Activated T-helper 1 cell treated with anti-CD3 and anti-CD28 coated beads, Interleukin-12 subunit alpha, Interleukin-12 subunit beta, Interleukin-2, Interleukin-4 antibody, amounts not matched to agents 30 ng/mL and 10 ng/mL and 1 ng/mL, durations not matched to agents 14 hours and 24 hours and 36 hours (primary cell): Measurements from ENCODE around the gene DPH2. TPM values are rescaled to one million over a fixed set of nuclear protein-coding genes. Genes with fewer than 3 reads are reported as not detected.

ENCODE experiments used
- DNase-seq: peaks from one replicate; pipeline ENCODE4 v3.0.0; 2021; ENCODE audit warnings: low spot score
- H3K27ac Mint-ChIP-seq: one replicate; pipeline ENCODE4 v1.8.0; 2021; ENCODE audit warnings: mild to moderate bottlenecking, mixed read lengths
- H3K27me3 Mint-ChIP-seq: one replicate; pipeline ENCODE4 v1.8.0; 2022; ENCODE audit warnings: mild to moderate bottlenecking, moderate library complexity, mixed read lengths; ENCODE audit not compliant: insufficient read depth
- H3K36me3 Mint-ChIP-seq: one replicate; pipeline ENCODE4 v1.8.0; 2021; ENCODE audit warnings: low read depth, mixed read lengths
- H3K4me1 Mint-ChIP-seq: one replicate; pipeline ENCODE4 v1.8.0; 2021; ENCODE audit warnings: low read depth, mixed read lengths
- H3K4me3 Mint-ChIP-seq: one replicate; pipeline ENCODE4 v1.8.0; 2021; ENCODE audit warnings: mild to moderate bottlenecking, moderate library complexity, mixed read lengths
- H3K9me3 Mint-ChIP-seq: one replicate; pipeline ENCODE4 v1.8.0; 2021; ENCODE audit warnings: mixed read lengths
- intact Hi-C: fragments of 100-400 bp; cut with micrococcal nuclease; formaldehyde crosslinking; loops from one replicate; pipeline ENCODE4 v1.15.1; 2024
- total RNA-seq: library from RNA; stranded (reverse); gene quantifications from 2 replicates; pipeline ENCODE4 v1.2.3, GENCODE V29; 2022

The DPH2 gene
- total RNA-seq, 1 donor from 2014 or later, result 74.8 TPM

DNA sequence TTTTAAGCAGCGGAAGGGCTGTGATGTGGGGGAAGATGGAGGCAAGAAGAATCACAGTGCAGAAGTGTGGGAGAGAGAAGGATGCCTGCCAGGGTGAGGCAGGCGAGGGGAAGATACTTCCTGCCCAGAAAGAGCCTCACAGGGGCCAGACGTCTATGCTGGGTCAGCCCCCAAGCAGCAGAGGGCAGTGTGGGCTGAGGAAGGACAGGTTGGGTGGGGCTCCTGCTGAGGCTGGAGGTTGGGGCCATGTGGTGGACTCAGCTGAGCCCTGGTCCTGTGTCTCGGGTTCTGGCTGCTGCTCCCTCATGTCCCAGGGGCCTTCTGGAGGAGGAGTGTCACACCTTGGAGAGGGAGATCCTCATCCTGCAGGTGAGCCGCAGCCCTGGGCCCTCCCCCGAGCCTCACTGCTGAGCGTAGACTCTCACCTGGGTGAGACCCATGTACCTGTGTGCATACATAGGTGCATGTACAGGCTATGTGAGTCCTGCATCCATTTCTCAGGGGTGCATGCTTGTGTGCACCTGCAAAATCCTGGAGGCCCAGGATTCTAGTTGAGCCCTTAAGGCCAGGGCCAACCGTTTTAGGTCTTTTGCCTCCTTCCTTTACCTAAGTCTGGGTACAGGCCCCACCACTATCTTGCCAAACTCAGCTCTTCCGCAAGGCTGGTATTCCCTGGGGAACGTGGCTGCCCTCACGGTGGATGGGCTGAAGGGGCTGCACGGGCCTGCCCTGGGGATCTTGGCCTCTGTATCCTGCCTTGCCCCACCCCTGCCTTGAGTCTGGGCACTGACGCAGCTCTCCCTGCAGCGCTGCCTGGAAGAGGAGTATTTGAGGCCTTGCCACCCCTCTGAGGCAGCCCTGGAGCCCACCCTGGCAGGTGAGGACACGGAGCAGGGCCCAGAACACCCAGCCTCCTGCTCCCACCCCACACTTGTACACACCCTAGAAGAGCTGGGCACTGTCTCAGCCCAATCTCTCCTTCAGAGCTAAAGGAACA lies 25.3 kb downstream of the DPH2 start:
- Mint-ChIP-seq H3K36me3 (peaks cover 3% of the 10 kb centered on the region), H3K4me1 (peaks cover 13% of the 10 kb centered on the region), H3K9me3 (no peaks in the 10 kb centered on the region), H3K27ac (no peak overlapping the region), H3K4me3 (no peak overlapping the region), H3K27me3 (no peaks in the 10 kb centered on the region)
- DNase-seq, result no peak
- intact Hi-C loops, result no loop called here

DNA sequence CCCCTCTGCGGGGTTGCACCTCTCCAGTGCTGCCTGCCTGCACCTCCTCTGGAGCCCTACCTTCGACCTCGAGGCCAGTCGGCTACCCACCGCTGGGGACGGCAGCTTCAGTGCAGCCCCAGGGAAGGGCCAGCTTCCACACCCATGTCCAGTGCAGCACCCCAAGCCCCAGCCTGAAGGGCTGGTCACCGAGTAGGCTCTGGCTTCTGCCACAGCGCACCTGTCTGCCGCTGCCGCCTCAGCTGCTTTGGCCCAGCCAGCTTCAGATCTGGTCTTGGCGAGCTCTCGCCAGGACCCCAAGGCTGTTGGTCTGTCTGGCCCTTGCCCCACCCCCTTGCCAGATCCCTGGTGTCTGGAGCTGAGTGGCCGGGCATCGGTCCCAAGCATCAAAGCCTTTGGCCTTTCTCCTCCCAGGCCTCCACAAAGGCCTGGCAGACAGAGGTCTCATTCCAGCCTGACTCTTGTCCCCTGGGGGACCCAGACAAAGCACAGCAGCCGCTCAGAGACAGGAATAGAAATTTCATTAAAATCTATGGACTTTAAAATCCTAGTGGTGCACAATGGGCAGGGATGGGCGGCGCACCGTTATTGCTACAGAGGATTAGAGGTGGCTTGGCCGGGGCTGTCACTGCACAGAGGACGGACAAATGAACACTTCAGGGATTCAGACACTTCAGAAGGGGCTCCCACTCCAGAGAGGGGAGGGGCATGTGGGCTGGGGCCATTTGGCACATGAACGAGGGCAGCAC lies 26.3 kb downstream of the DPH2 start:
- Mint-ChIP-seq H3K4me1 (peaks cover 13% of the 10 kb centered on the region), H3K4me3 (no peak overlapping the region), H3K27ac (no peak overlapping the region), H3K27me3 (no peaks in the 10 kb centered on the region), H3K36me3 (peaks cover 3% of the 10 kb centered on the region), H3K9me3 (no peaks in the 10 kb centered on the region)
- intact Hi-C loops, result no loop called here
- no peak for DNase-seq

DNA sequence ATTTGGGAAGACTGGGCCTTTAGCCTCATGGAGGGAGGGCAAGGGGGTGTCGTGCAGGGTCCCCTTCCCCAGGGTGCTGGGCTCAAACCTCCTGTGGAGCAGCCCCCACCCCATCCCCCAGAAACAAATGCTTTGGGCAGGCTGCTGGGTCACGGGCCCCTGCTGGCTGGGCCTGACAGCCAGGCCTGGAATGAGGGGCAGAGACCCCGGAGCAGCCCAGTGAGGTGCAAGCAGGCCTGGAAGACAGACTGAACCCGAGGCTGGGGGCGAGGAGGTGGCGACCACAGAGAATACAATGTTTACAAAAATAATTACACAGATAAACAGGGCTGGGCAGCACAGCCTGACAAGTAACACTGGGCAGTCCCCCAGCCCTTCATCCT lies 26.9 kb downstream of the DPH2 start:
- H3K27ac Mint-ChIP-seq, result no peak overlapping the region

DNA sequence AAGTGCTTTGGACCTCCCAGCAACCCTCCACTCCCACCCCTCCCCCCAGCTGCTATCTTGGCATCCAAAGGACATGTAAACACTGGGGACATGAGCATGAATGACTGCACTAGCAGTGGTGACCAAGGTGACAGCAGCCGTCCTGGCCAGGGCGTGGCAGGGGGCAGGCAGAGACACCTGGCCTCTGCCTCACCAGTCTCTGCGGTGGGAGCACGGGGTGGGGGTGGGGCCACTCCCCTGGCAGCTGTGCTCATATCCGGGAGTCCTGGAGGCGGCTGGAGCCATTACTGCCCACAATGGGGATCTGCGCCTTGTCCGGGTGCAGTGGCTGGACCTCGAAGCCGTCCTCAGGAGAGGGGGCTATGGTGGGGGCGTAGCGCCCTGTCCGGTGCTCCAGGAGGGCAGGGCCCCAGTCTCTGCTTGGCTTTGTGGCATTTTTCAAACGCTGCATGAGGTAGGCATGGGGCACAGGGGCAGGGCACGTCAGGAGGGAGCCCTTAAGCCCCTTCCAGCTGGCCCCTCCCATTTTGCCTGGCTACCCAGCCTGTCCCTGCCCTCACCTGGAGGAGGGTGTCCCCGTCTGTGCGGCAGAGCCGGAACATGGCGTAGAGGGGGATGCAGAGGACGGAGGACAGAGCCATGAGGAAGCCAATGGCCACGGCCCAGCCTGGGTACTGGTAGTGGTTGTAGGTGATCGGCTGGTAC lies 27.6 kb downstream of the DPH2 start:
- no peaks in the 10 kb centered on the region for H3K27me3 Mint-ChIP-seq
- no peak for DNase-seq
- H3K27ac Mint-ChIP-seq, result no peak overlapping the region
- no peaks in the 10 kb centered on the region for H3K9me3 Mint-ChIP-seq
- intact Hi-C loops, result no loop called here
- no peak overlapping the region for H3K4me3 Mint-ChIP-seq
- H3K36me3 Mint-ChIP-seq, result peaks cover 3% of the 10 kb centered on the region
- peaks cover 6% of the 10 kb centered on the region for H3K4me1 Mint-ChIP-seq

More for the DNA sequence above, 26.9 kb downstream of the DPH2 start:
- Mint-ChIP-seq H3K9me3 (no peaks in the 10 kb centered on the region), H3K4me1 (peaks cover 13% of the 10 kb centered on the region), H3K27me3 (no peaks in the 10 kb centered on the region), H3K36me3 (peaks cover 3% of the 10 kb centered on the region), H3K4me3 (no peak overlapping the region)
- DNase-seq, result no peak
- intact Hi-C loops, result no loop called here

DNA sequence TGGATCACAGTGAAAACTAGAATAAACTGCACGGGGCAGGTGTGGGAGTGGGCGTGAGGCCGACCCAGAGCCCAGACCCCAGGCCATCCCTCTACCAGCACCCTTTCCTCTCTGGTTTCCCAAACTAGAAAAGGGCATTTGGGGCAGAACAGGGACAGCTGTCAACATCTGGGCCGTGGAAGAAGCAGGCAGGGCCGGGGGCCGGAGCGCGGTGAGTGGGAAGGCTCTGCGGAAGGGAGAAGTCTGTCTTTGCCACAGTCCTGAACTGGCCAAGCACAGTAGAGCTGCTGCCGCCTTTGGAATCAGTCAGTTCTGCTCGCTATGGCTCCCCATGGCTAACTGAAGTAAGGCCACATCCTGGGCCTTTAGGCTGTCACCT lies 28.2 kb downstream of the DPH2 start:
- Mint-ChIP-seq H3K4me3 (no peak overlapping the region), H3K27me3 (no peaks in the 10 kb centered on the region), H3K9me3 (no peaks in the 10 kb centered on the region), H3K27ac (no peak overlapping the region), H3K4me1 (peaks cover under 1% of the 10 kb centered on the region), H3K36me3 (no peaks in the 10 kb centered on the region)
- no peak for DNase-seq
- intact Hi-C loops, result no loop called here

DNA sequence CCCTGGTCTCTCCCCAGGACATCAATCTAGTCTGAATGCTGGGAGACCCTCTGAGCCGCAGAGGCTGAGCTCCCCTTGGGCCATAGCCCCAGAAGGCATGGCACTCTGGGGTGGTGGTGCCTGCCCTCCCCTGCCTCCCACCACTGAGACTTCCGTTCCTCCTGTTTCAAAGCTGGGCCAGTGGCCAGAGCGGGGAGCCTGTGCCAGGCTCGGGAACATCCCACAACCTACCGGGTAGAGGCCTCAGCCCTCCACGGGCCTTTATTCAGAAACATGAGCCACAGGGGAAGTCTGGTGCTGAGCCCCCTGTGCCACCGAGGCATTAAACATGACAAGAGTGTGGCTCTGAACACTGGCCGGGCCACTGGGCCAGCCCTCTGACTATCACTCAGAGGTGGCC lies 29.6 kb downstream of the DPH2 start:
- Mint-ChIP-seq H3K4me1 (no peaks in the 10 kb centered on the region), H3K9me3 (no peaks in the 10 kb centered on the region), H3K27ac (no peak overlapping the region), H3K36me3 (no peaks in the 10 kb centered on the region), H3K4me3 (no peak overlapping the region), H3K27me3 (no peaks in the 10 kb centered on the region)
- DNase-seq, result no peak
- intact Hi-C loops, result no loop called here

DNA sequence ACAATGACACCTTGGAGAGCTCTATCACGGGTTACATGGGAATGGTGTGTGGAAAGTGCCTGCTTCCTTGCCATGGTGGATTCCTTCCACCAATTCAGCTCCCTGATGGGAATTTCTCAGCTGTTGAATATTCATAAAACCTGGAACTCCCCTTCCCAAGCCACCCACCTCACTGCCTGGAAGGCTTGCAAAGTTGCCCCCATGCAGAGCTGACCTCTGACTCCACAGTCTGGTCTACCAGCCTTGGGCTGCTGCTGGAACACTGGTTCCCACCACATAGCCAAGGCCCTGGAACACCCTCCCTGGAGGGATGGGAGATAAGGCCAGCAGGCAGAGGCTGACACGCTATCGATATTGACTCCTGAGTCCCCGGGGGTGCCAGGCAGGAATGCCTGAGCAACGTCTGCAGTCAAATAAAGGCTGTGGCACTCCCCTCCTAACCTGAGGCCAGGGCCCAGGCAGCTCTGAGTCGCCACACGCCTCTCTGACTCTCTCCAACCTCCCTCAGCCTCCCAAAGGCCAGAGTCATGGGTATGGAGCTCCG lies 30.4 kb downstream of the DPH2 start:
- no peak overlapping the region for H3K27ac Mint-ChIP-seq
- H3K4me1 Mint-ChIP-seq, result no peaks in the 10 kb centered on the region
- no peak overlapping the region for H3K4me3 Mint-ChIP-seq
- no peaks in the 10 kb centered on the region for H3K9me3 Mint-ChIP-seq
- intact Hi-C loops, result no loop called here
- H3K27me3 Mint-ChIP-seq, result no peaks in the 10 kb centered on the region
- no peak for DNase-seq
- no peaks in the 10 kb centered on the region for H3K36me3 Mint-ChIP-seq

DNA sequence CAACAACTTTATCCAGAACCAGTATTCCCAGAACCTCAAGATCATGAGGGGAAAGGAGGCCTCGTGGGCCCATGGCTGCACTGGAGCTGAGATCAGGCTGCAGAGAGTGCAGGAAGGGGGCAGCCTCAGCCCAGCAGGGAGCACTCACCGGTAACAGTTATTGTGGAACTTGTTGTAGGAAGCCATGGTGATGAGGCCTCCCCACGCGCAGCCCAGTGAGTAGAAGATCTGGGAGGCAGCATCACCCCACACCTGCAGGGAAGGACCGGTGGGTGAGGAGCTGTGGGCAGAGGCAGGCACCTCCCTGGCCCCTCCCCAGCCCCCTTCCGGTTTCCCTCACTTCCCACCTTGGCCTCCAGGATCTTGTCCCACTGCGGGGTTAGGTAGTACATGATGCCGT lies 32.4 kb downstream of the DPH2 start:
- DNase-seq, result no peak
- no peaks in the 10 kb centered on the region for H3K36me3 Mint-ChIP-seq
- no peak overlapping the region for H3K27ac Mint-ChIP-seq
- H3K4me1 Mint-ChIP-seq, result no peaks in the 10 kb centered on the region
- intact Hi-C loops, result no loop called here
- no peaks in the 10 kb centered on the region for H3K9me3 Mint-ChIP-seq
- H3K27me3 Mint-ChIP-seq, result no peaks in the 10 kb centered on the region
- no peak overlapping the region for H3K4me3 Mint-ChIP-seq

DNA sequence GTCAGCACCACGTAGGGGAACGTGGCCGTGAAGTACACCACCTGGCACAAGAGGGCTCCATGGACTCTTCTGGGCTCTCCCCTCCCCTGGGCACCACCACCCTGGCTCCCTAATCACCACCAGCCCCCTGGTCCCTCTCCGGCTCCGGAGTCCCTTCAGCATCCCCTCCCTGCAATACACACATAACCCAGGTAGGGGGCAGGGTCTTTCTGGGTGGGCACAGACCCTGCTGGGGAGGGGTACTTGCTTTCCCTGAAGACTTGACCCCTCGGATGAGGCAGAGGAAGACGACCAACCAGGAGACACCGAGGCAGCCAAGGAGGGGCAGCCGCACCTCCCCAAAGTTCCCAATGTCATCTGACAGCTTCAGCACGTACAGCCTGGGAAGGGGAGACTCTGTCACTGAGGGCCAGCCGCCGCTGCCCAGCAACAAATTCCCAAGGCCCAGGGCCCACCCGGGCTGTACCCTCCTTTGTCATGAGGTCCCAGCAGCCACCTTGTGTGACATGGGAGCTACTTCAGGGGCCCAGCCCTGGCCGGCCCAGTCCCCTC lies 32.9 kb downstream of the DPH2 start:
- no peaks in the 10 kb centered on the region for H3K27me3 Mint-ChIP-seq
- no peaks in the 10 kb centered on the region for H3K4me1 Mint-ChIP-seq
- H3K9me3 Mint-ChIP-seq, result no peaks in the 10 kb centered on the region
- no peak overlapping the region for H3K4me3 Mint-ChIP-seq
- intact Hi-C loops, result no loop called here
- no peaks in the 10 kb centered on the region for H3K36me3 Mint-ChIP-seq
- no peak for DNase-seq
- H3K27ac Mint-ChIP-seq, result no peak overlapping the region

DNA sequence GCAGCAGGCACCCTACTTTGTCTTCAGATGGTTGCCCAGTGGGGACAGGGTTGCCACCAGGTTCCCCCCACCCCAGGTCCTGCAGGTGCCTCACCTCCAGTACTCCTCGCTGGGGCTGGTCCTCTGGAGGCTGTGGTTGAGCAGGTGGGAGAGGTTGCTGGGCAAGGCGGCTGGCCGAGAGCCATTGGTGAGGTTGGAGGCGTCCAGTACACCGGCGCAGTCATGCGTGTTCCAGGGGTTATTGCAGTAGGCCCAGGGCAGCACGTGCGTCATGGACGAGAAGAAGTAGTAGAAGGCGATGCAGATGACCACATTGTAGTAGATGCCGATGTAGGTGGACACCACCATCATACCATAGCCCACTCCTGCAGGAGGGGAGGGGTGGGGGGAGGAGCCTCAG lies 38.4 kb downstream of the DPH2 start:
- Mint-ChIP-seq H3K4me3 (no peak overlapping the region), H3K27ac (peak overlapping the region; percentile 44), H3K9me3 (no peaks in the 10 kb centered on the region), H3K4me1 (no peaks in the 10 kb centered on the region), H3K27me3 (peaks cover 1% of the 10 kb centered on the region), H3K36me3 (no peaks in the 10 kb centered on the region)
- intact Hi-C loops, result no loop called here
- DNase-seq, result no peak

DNA sequence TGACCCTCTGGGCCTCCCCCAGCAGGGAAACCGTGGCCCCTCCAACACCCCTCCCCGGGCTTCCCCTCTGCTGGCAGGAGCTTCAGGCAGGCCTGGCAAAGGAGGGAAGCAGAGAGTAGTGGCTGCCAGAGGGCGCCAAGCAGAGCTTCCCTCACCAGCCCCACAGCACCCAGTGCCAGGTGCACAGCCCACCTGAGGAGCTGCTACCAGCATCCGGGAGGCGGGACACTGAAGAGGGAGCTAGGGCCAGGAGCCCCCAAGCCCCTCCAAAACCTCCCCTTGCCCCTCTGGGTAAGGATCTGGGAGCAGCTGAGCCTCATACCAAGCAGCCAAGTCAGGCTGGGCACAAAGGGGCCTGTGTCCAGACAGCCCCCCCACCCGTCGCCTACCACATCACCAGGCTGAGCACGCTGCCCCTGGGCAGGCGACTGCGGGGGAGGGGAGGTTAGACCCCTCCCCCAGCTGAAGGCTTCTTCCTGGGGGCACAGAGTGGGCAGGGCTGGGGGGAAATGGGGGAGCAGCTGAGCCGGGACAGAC lies 41.2 kb downstream of the DPH2 start:
- Mint-ChIP-seq H3K9me3 (no peaks in the 10 kb centered on the region), H3K36me3 (no peaks in the 10 kb centered on the region), H3K4me3 (no peak overlapping the region), H3K4me1 (no peaks in the 10 kb centered on the region), H3K27ac (no peak overlapping the region), H3K27me3 (peaks cover 4% of the 10 kb centered on the region)
- DNase-seq, result no peak
- intact Hi-C loops, result no loop called here

DNA sequence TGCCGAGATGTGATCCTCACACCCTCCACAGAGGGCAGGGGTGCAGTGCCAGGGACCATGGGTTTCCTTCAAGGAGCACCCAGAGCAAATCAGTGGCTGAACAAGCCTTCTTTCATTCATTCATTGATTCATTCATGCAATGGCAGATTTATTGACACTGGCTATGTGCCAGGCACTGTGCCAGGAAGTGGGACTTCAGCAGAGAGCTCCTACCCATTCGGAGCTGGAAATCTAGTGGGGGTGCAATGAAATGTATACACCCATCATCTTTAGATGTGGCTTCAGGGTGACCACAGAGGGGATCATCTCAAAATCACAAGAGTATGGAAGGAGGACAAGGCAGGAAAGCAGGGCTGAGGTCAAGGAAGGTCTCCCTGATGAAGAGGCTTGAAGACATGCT lies 42.6 kb downstream of the DPH2 start:
- Mint-ChIP-seq H3K9me3 (no peaks in the 10 kb centered on the region), H3K36me3 (no peaks in the 10 kb centered on the region), H3K4me3 (no peak overlapping the region), H3K27me3 (peaks cover 4% of the 10 kb centered on the region), H3K27ac (no peak overlapping the region), H3K4me1 (no peaks in the 10 kb centered on the region)
- no peak for DNase-seq
- intact Hi-C loops, result no loop called here
